ENCODE measurements around the gene HLA-DQA1. TPM values are rescaled to one million over a fixed set of nuclear protein-coding genes. Genes with fewer than 3 reads are reported as not detected.

The HLA-DQA1 gene
- total and polyA plus RNA-seq, 9 of the 15 experiments (the other 6 are each of a cell fraction or from before 2014, with no cell fraction given) = 0.04 to 0.49 TPM; not detected in 7

GRCh38 chr6:32597024-32597423 lies 40.2 kb upstream of the HLA-DQA1 start:
- H3K36me3 ChIP-seq (ENCODE audit: control insufficient read depth, insufficient read depth, low read length) = no peaks in the 10 kb centered on the region
- no TSS peak for BruUV-seq (replicated peaks)
- H3K4me2 ChIP-seq (ENCODE audit: insufficient read depth, low read length) = no peak overlapping the region
- CTCF ChIA-PET (ENCODE audit: low intra/inter-chr PET ratio) = no interaction called here
- H3K4me3 ChIP-seq = no peak overlapping the region
- in situ Hi-C loops (cut with MboI) = no loop called here
- H3K27ac ChIP-seq (ENCODE audit: extremely low read depth, low read depth, low read length) = no peak overlapping the region
- intact Hi-C loops (cut with micrococcal nuclease) = no loop called here
- no peaks in the 10 kb centered on the region for H3K4me1 ChIP-seq (replicated peaks in 1 of 2; ENCODE audit: control insufficient read depth in 2 of 2, insufficient read depth in 2 of 2, low read length in 2 of 2)
- no peak for ATAC-seq
- H3K27me3 ChIP-seq (ENCODE audit: control insufficient read depth in 2 of 2, insufficient read depth in 2 of 2, low read length in 2 of 2) = no peaks in the 10 kb centered on the region
- no peak for DNase-seq (ENCODE audit: extremely low read depth in 1 of 4, low spot score in 3 of 4)
- TF ChIP-seq ETV5 (CRISPR knock-in tag; IDR thresholded peaks at IDR 0.05; ENCODE audit: low read depth) (no peak), ZNF444 (CRISPR knock-in tag; IDR thresholded peaks at IDR 0.05) (no peak), HMGN3 (IDR thresholded peaks at IDR 0.05; ENCODE audit: borderline replicate concordance, extremely low read depth, insufficient read length, low read depth, low read length) (no peak), HIVEP1 (CRISPR knock-in tag; IDR thresholded peaks at IDR 0.05) (no peak), ZBTB11 (CRISPR knock-in tag; IDR thresholded peaks at IDR 0.05) (no peak), E2F6 (IDR thresholded peaks at IDR 0.05; ENCODE audit: borderline replicate concordance in 1 of 2, extremely low read depth in 1 of 2, insufficient read depth in 1 of 2, insufficient read length in 1 of 2, low read depth in 1 of 2, low read length in 1 of 2, poor library complexity in 1 of 2, severe bottlenecking in 1 of 2) (no peak), TEAD1 (CRISPR knock-in tag; IDR thresholded peaks at IDR 0.05) (no peak), FOXP1 (CRISPR knock-in tag; IDR thresholded peaks at IDR 0.05) (no peak), ZNF561 (CRISPR knock-in tag; conservative IDR thresholded peaks at IDR 0.05) (no peak), NEUROD1 (IDR thresholded peaks at IDR 0.05; ENCODE audit: borderline replicate concordance, low read depth, low read length, partially characterized antibody) (no peak), HNRNPK (IDR thresholded peaks at IDR 0.05; ENCODE audit: low read depth, low read length, poor library complexity, severe bottlenecking) (no peak), SMARCB1 (IDR thresholded peaks at IDR 0.05; ENCODE audit: insufficient read length, low read depth) (no peak), ZNF146 (CRISPR knock-in tag; IDR thresholded peaks at IDR 0.05; ENCODE audit: unreplicated experiment) (no peak), HMG20B (CRISPR knock-in tag; IDR thresholded peaks at IDR 0.05) (no peak), DIDO1 (tag; IDR thresholded peaks at IDR 0.05; ENCODE audit: low read depth) (no peak), MAFF (IDR thresholded peaks at IDR 0.05; ENCODE audit: low read length) (no peak), PURB (CRISPR knock-in tag; IDR thresholded peaks at IDR 0.05; ENCODE audit: low read depth) (no peak)
- no peak for FAIRE-seq
- POLR2A ChIA-PET = no interaction called here
- no peaks in the 10 kb centered on the region for H3K9me3 ChIP-seq (replicated peaks; ENCODE audit: control insufficient read depth, insufficient read depth, low read depth, low read length)
- no peaks in the 10 kb centered on the region for H4K20me1 ChIP-seq (replicated peaks; ENCODE audit: control insufficient read depth, insufficient read depth, low read length)
- no peaks in the 10 kb centered on the region for H3K9me1 ChIP-seq (ENCODE audit: control insufficient read depth, insufficient read depth, low read length)
- no peaks in the 10 kb centered on the region for H3K79me2 ChIP-seq (ENCODE audit: control insufficient read depth, insufficient read depth, low read length)
- no peak overlapping the region for H3K9ac ChIP-seq (ENCODE audit: insufficient read depth in 1 of 2, low read depth in 2 of 2, low read length in 2 of 2)
- H2AFZ ChIP-seq (ENCODE audit: low read depth, low read length) = no peak overlapping the region
